ENCODE data around the gene TSTD2.

TSTD2 gene

GRCh38 chr9:97560154-97560553 lies 73.0 kb downstream of the TSTD2 start:
- no peak for DNase-seq

- no peak for DNase-seq
Measured at GRCh38 chr9:97559111-97559514, 74.1 kb downstream of the TSTD2 start.

- no peak for DNase-seq
Measured at GRCh38 chr9:97558701-97559101, 74.5 kb downstream of the TSTD2 start.

- DNase-seq = no peak
Measured at GRCh38 chr9:97557606-97558095, 75.5 kb downstream of the TSTD2 start.

GRCh38 chr9:97556721-97557605 lies 76.2 kb downstream of the TSTD2 start:
- DNase-seq = no peak

DNA sequence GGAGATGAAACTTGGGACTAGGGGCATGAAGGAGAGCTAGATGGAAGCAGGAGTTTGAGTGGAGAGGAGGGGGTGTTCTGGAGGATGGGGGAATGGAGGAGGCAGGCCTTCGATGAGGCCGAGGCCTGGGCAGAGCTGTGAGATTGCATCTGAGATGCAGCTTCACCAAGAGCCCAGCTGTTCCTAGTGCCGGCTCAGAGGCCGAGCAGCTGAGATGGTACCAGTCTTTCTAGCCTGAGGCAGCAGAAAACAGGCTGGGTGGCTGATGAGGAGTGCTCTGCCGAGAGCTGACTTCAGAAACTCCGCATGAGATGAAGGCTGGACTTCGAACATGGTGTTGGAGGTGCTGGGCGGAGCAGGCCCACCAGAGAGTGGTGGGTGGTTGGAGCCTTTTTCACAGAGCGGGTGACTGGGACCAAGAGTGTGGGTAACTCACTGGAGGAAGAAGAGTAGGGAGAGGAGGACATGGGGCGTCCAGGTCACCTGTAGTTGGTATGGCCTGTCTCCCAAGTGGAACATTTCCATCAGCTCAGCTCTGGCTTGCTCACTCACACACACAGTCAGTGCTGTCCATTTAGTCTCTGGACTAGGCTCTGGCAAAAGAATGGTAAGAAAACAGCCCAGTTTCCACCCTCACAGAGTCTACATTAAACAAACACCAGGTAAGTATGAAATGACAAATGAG lies 77.0 kb downstream of the TSTD2 start:
- DNase-seq = no peak

GRCh38 chr9:97555164-97555563 lies 78.0 kb downstream of the TSTD2 start:
- no peak for DNase-seq

DNA sequence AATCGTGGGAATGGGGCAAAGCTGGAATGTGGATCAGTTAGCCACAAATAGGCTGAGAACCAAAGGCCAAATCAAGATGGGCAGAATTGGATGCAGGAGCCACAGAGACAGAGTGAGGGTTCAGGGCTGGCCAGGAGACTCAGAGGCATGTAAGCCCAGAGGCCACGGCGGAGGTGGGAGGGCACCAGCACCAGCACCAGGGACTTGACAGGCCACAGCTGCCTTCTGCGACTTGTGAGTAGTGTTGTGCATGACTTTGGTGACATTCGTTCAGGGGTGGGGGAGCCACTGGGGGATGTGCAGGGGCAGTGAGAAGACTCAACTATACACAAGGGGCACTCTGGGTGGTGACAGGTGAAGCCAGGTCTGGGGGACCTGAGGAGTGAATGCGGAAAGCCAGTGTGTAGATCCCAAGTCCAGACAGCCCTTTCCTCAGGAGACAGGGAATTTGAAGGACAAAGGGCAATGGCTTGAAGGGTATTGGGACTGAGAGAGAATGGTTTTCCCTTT lies 78.5 kb downstream of the TSTD2 start:
- DNase-seq = no peak

DNA sequence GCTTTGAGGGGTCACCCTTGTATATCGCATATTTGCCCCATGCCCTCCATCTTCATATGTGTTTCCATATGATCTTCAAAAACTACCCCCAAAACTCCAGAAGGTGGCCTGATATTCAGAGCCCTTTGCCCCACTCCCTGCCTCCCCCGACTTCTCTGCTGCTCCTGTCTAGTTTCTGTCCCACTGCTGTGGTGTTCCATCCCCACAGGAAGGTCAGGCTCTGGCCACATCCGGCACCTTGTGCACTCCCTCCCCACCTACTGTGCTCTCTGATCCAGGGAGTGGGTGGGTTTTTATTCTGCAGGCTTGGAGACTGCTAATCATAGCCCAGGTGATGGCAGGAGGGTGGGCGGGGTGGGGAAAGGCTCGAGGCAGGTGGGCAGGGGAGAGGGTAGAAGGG lies 79.3 kb downstream of the TSTD2 start:
- DNase-seq = no peak

DNA sequence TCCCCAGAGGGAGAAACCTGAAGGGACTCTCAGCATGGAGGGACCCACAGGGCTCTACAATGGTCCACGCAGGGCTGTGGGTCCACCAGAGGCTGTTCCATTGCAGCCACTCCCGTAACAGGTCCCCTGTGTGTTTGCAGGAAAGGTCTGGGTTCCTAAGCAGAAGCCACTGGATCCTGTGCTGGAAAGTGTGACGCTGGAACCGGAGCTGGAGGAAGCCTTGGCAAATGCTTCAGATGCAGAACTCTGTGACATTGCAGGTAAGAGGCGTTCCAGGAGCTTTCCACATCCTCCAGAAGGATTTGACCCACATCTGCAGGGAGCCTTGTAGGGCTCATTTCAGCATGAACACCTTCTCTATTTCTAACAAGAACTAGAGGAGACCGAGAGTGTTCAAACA lies 80.0 kb downstream of the TSTD2 start:
- DNase-seq = no peak

DNA sequence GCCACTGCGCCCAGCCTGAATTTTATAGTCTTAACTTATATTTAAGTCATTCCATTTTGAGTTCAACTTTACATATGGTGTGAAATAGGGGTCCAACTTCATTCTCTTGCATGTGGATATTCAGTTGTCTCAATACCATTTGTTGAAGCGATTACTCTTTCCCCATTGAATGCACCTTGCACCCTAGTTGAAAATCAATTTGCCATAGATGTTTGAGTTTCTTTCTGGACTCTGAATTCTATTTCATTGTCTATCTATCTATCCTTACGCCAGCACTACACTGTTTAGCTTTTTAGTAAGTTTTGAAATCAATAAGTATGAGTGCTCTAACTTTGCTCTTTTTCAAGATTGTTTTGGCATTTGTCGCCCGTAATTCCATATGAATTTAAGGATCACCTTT lies 81.9 kb downstream of the TSTD2 start:
- DNase-seq = no peak

GRCh38 chr9:97550386-97550785 lies 82.8 kb downstream of the TSTD2 start:
- no peak for DNase-seq
